Neutrophil (primary cell): Measurements from ENCODE around the gene SEC14L1.

ENCODE experiments used
- H3K27ac ChIP-seq: fragments of 200-600 bp; sonication (generic); 2 replicates; pipeline ENCODE4 v1.5.1; 2016; ENCODE audit warnings: mild to moderate bottlenecking, moderate library complexity
- H3K27me3 ChIP-seq: fragments of 200-600 bp; sonication (generic); 2 replicates; pipeline ENCODE4 v1.6.0; 2016; ENCODE audit warnings: mild to moderate bottlenecking
- H3K36me3 ChIP-seq: fragments of 200-600 bp; sonication (generic); 2 replicates; pipeline ENCODE4 v1.5.1; 2017
- H3K4me1 ChIP-seq, 2 experiments: fragments of 200-600 bp in 1 of 2; sonication (generic) in 1 of 2; 1 replicate in 1 of 2; 2 replicates in 1 of 2; pipeline versions ENCODE4 v1.5.1 to v1.6.1; 2013 to 2016; ENCODE audit warnings: low read depth in 1 of 2, low read length in 1 of 2, mild to moderate bottlenecking in 1 of 2, moderate library complexity in 1 of 2; ENCODE audit not compliant: control insufficient read depth in 1 of 2, insufficient read depth in 1 of 2
- H3K4me3 ChIP-seq, 2 experiments: fragments of 200-600 bp in 1 of 2; sonication (generic) in 1 of 2; 1 replicate in 1 of 2; 2 replicates in 1 of 2; pipeline ENCODE4 v1.5.1; 2013 to 2016; ENCODE audit warnings: low read depth in 1 of 2, low read length in 1 of 2, mild to moderate bottlenecking in 1 of 2, moderate library complexity in 1 of 2
- H3K9me3 ChIP-seq: fragments of 200-600 bp; sonication (generic); 2 replicates; pipeline ENCODE4 v1.5.1; 2016
- CTCF ChIP-seq: fragments of 200-600 bp; sonication (generic); IDR thresholded peaks from 2 replicates; pipeline ENCODE4 v1.5.1; 2016; ENCODE audit warnings: antibody characterized with exemption

Gene SEC14L1

GRCh38 chr17:77211681-77212080, 70.9 kb downstream of the SEC14L1 start:
- TF ChIP-seq CTCF = no peak
- H3K36me3 ChIP-seq = peaks cover 100% of the 10 kb centered on the region

GRCh38 chr17:77212081-77212832, 71.5 kb downstream of the SEC14L1 start:
- H3K4me1 ChIP-seq = no peaks in the 10 kb centered on the region
- no peak overlapping the region for H3K27ac ChIP-seq
- H3K27me3 ChIP-seq = no peaks in the 10 kb centered on the region
- peaks cover 100% of the 10 kb centered on the region for H3K36me3 ChIP-seq
- no peak for TF ChIP-seq CTCF
- H3K4me3 ChIP-seq = no peak overlapping the region
- peaks cover 8% of the 10 kb centered on the region for H3K9me3 ChIP-seq

More at GRCh38 chr17:77211681-77212080, 70.9 kb downstream of the SEC14L1 start:
- no peak overlapping the region for H3K27ac ChIP-seq
- no peak overlapping the region for H3K4me3 ChIP-seq
- H3K4me1 ChIP-seq = peaks cover under 1 to 2% of the 10 kb centered on the region in 2 experiments
- no peaks in the 10 kb centered on the region for H3K27me3 ChIP-seq
- H3K9me3 ChIP-seq = peaks cover 8% of the 10 kb centered on the region

- Histone ChIP-seq H3K36me3 (peaks cover 100% of the 10 kb centered on the region), H3K9me3 (peaks cover 8% of the 10 kb centered on the region), H3K27ac (no peak overlapping the region), H3K4me3 (no peak overlapping the region), H3K27me3 (no peaks in the 10 kb centered on the region), H3K4me1 (no peaks in the 10 kb centered on the region)
- no peak for TF ChIP-seq CTCF
These were observed 72.3 kb downstream of the SEC14L1 start for GRCh38 chr17:77212833-77213777.

GRCh38 chr17:77213778-77214132, 73.0 kb downstream of the SEC14L1 start:
- H3K4me3 ChIP-seq = no peak overlapping the region
- TF ChIP-seq CTCF = no peak
- peaks cover 100% of the 10 kb centered on the region for H3K36me3 ChIP-seq

GRCh38 chr17:77214328-77214727, 73.6 kb downstream of the SEC14L1 start:
- Histone ChIP-seq H3K4me1 (no peaks in the 10 kb centered on the region), H3K4me3 (no peak overlapping the region), H3K27me3 (no peaks in the 10 kb centered on the region), H3K9me3 (peaks cover 7% of the 10 kb centered on the region), H3K27ac (no peak overlapping the region), H3K36me3 (peaks cover 100% of the 10 kb centered on the region)
- TF ChIP-seq CTCF = no peak

More at GRCh38 chr17:77213778-77214132, 73.0 kb downstream of the SEC14L1 start:
- Histone ChIP-seq H3K27ac (no peak overlapping the region), H3K4me1 (no peaks in the 10 kb centered on the region), H3K27me3 (no peaks in the 10 kb centered on the region), H3K9me3 (peaks cover 8% of the 10 kb centered on the region)
